Measurements from ENCODE around the gene DNLZ.
"Not testable (repeated sequence)": the region's sequence is repeated elsewhere in the genome, so short reads cannot be mapped to it uniquely, and the experiment has no call there.

The DNLZ gene

DNA sequence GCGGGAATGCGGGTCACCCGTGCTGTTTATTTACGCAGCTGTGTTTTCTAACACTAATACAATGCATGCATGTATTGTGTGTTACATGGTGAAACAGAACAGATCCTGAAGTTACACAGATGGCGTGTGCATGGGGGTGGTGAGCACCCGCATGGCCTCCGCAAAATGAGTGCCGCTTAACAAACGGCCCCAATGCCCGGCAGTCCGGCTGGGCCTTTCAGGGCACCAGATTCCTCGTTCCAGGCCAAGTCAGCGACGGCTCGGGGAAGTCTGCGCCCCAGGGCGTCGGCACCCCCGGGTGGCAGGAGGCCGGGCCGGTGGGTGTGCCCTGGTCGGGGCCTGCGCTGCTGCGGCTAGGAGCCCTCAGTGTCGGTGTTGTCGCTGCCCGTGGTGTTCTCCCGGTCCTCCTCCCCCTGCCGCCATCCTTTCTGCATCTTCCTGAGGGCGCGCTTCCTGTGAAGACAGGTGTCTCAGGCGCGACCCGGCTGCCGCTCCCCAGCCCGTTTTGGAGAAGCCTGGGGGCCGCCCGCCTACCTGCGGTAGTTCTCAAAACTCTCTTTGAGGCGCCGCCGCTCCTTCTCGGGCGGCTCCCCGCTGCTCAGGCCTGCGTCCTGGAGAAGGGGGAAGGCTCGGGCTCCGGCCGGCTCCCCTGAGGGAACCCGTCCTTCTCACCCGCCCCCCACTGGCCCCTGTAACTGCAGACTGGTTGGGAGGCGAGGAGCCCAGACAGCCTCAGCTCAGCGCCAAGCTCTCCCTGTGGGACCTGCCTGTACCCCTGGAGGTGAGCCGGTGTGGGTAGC, 605 bp upstream of the DNLZ start:
- no peak for FAIRE-seq
- no peak for DNase-seq (ENCODE audit: extremely low spot score, insufficient read length, low read depth)

DNA sequence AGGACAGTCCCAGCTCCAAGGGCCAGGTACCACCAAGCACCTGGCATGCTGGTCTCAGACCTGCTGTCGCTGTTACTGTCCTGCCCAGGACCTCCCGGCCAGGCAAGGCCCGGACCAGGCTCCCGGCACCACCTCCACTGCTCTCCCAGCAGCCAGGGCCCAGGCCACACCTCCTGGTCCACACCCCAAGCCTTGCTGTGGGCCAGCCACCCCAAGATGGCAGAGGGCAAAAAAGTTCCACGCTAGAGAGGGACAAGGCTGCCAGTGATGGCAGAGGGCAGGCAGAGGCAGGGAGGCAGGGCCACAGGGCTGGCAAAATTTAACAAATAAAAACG, 1.1 kb downstream of the DNLZ start:
- no peak for FAIRE-seq
- no peak for DNase-seq (ENCODE audit: extremely low spot score, insufficient read length, low read depth)

DNA sequence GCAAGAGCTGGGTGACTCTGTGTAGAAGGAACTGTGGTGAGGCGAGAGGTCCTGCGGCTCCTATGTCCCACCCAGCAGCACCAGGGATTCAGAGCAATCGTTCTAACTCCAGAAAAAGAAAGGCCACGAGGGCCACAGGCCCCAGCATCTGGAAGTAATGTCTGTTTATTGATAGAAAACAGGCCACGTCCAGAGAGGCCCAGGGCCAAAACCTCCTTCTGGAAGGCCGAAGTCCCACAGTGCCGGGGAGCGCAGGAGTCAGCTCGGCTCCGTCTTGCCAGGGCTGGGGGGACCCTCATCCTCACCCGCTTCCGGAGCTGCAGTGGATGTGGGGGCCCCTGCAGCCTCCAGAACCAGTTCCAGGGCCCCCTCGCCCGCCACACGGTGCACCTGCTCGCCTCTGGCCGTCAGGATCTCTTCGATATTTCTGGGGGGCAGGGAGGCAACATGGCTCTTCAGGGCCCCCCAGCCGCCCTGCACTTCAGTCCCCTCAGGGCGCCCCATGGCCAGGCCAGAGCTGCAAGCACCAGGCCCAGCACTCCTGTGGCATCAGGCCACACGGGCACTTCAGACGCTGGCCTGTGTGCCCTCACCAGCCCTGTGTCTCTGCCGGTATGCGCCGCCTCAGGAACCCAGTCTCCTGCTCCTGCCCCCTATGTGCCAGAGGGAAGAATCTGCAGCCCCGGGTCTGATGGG, 1.6 kb downstream of the DNLZ start:
- DNase-seq (ENCODE audit: extremely low spot score, insufficient read length, low read depth), result no peak
- FAIRE-seq, result no peak

DNA sequence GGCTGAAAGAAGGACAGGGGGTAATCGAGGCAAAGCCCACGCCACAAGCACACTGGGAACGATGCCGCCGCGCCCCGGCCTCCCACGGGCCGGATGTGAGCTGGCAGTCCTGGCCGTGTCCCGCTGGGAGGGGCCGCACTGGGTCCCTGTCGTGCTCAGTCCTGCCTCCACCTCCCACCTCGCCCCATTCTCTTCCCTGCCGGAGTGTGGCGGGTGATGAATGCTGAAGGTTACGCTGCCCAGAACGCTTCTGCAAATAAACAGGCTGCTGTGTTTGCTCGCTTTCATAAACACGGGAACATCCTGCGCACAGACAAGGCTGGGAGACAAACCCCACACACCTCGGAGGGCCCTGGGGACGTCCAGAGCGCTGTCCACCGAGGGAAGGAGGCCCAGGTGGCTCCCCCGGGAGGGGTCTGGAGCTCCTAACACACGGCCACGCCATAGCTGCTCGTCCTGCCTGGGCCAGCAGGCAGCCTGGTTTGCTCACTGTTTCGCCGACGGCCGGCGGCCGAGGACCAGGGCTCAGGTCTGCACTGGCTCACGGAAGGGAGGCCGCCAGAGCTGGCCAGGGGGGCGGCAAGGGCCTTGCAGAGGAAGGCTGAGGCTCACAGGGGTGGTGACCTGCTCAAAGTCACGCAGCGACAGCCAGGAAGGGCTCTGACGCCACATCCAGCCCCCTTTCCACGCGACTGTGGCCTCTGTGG, 2.3 kb downstream of the DNLZ start:
- no peak for FAIRE-seq
- DNase-seq (ENCODE audit: extremely low spot score, insufficient read length, low read depth), result no peak

DNA sequence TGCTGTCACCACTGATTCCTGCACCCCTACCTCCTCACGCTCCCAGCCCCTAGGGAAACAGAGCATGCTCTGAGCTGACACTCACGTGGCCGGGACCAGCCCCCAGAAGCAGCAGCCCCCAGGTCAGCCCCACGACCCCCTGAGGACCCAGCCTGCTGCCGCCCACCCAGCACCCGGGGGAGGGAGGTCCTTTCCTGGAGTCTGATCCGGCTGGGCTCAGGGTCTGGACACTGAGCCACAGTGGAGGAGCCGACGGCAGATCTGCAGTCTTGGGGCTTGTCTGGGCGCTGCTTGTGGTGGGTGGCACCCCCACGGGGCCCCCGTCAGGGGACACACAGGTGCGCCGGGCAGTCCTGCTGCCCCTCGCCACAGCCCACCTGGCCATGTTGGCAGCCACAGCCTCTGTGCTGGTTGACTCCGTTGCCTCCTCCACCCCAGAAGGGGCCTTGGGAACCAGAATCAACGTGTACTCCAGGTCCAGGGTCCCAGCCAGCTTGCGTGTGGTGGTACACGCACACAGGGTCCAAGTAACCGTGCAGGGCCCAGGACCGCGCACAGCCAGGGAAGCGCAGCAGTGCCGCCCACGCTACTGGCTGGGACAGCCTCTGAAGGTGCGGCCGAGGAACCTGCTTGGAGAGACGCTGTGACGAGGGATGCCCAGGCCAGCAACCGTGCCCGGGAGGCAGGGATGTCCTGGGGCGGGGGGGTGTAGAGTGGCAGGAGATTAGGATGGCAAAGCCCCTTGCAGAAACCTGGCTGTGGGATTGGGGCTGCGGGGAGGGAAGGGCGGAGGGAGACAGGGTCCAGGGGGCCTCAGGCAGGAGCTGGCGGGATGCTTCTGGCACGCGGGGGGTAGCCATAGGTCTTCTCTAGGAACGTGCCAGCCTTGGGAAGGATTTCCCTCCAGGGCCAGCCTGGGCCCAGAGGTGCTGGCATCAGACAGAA, 3.5 kb downstream of the DNLZ start:
- DNase-seq (ENCODE audit: extremely low spot score, insufficient read length, low read depth) (no peak), FAIRE-seq (no peak)

DNA sequence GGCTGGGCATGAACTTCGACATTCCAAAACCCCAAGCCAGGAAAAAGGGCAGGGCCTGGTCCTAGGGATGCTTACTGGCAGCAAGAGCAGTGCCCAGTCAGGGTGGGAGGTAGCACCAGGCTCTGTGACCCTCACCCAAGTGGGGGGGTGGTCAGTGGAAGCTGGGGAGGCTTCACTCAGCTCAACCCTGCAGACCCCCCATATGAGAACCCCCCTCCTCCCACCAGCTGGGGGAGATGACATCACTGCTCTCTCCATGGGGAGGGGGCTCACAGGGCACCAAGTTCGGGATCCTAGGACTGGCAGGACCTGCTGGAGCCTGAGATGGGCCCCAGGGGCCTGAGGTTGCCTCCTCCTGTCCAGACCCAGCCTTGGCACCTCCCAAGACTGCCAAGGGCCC, 4.7 kb downstream of the DNLZ start:
- FAIRE-seq (no peak), DNase-seq (ENCODE audit: extremely low spot score, insufficient read length, low read depth) (no peak)

DNA sequence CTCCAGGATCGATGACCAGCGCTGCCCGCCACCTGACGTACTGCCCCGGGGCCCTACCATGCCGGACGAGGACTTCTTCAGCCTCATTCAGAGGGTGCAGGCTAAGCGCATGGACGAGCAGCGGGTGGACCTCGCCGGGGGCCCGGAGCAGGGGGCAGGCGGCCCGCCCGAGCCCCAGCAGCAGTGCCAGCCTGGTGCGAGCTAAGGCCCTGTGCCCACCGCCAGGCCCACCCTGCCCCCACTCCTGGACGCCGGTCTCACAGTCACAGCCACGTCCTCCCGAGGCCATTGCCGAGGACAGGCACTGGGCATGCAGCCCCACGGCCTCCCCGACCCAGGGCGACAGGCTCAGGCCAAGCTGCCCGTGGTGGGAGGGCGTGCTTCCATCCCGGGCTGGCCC, 5.5 kb downstream of the DNLZ start:
- FAIRE-seq, result no peak

DNA sequence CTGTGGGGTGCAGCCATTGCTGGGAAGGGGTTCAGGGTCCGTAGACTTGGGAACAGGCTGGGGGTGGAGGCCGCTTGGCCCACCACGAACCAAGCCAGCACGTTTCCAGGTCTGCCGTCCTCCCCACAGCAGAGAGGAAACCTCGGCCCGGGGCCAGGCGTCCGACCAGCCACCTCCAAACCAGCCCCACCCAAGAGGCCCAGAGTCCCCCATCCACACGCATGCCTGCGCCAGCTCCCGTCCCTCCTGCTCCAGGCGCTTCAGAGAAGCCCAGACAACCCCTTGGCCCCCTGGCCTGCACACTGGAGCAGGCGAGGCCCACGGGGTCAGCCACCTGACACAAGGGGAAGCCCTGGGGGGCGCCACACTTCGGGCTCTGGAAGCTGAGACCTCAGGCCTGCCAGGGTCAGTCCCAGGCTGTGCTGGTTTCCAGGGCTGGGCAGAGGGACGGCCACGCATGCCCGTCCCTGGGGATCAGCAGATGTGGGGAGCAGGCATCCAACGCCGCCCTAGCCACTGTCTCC, 6.3 kb downstream of the DNLZ start:
- no peak for FAIRE-seq
- DNase-seq (ENCODE audit: extremely low spot score, insufficient read length, low read depth), result no peak

More for the DNA sequence above, 5.5 kb downstream of the DNLZ start:
- DNase-seq (ENCODE audit: extremely low spot score, insufficient read length, low read depth), result no peak

- no peak for DNase-seq (ENCODE audit: extremely low spot score, insufficient read length, low read depth)
- FAIRE-seq, result no peak
Measured at GRCh38 chr9:136355616-136356557, 7.7 kb downstream of the DNLZ start.

DNA sequence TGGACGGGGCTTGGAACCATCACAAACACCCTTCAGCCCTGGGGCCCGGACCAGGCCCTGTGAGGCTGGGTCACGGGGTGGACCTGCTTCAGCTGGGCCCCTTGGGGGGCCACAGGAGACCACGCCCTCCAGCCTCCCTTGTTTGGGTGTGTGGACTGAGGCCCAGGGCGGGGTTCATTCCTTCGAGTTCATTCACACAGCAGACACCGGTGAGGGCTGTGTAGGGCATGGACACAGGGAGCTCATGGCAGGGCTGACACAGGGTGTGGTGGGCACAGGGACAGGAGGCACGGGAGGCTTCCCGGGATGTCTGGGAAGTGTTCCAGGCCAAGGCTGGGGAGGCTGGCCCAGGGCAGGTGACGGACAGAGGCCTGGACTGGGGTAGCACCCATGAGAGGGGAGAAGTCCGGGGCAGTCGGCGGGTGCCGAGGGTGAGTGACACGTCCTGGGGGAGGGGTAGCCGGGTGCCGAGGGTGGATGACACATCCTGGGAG, 8.9 kb downstream of the DNLZ start:
- DNase-seq (ENCODE audit: extremely low spot score, insufficient read length, low read depth) (no peak), FAIRE-seq (no peak)

DNA sequence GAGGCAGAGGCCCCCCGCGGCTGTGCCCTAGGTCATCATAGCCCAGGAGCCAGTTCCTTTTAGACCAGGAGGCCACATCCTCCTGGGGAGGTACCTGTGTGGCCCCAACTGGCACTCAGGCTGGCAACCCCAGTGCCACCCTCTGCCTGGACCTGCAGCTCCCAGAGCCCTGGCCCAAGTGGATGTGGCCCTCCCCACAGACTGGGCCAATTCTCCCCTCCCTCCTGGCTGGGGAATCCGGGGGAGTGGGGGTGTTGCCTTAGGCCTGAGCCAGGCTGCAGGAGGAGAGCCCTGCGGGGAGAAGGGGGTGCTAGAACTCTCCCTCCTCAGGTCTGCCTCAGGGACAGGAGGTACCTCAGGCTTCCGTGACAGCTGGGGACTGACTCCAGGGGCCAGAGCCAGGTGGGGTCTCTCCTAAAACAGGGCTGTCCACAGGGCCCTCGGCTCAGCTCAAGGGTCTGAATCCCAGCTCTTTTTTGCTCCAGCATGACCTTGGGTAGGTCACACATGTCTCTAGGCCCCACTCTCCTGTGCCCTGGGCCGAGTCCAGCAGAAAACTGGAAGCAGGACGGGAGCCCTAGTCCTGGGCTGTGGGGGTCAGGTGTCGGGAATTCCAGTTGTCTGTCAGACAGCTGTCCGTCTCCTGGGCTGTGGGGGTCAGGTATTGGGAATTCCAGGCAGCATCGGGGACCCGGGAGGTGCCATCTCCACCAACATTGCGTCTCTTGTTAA, 9.6 kb downstream of the DNLZ start:
- no peak for DNase-seq (ENCODE audit: extremely low spot score, insufficient read length, low read depth)
- no peak for FAIRE-seq

GRCh38 chr9:136353088-136353487, 10.5 kb downstream of the DNLZ start:
- FAIRE-seq, result no peak

DNA sequence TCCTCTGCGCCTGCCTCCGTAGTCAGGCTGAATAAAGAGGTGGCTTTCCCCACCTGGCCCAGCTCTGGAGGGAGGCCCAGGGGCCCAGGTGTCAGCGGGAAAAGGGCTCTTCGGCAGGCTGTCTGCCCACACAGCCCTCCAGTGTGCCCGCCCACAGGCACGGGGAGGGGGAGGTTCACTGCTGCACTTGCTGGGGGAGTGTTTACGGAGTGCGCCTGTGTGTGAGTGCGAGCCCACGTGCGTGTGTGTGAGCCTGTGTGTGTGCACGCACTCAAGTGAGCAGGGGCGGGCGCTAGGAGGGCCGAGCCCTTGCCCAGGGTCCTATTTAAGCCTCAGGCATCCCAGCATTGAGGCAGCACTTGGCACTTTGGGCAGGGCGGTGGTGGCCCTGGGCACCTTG, 10.9 kb downstream of the DNLZ start:
- DNase-seq (ENCODE audit: extremely low spot score, insufficient read length, low read depth), result no peak
- no peak for FAIRE-seq

More at GRCh38 chr9:136353088-136353487, 10.5 kb downstream of the DNLZ start:
- no peak for DNase-seq (ENCODE audit: extremely low spot score, insufficient read length, low read depth)

DNA sequence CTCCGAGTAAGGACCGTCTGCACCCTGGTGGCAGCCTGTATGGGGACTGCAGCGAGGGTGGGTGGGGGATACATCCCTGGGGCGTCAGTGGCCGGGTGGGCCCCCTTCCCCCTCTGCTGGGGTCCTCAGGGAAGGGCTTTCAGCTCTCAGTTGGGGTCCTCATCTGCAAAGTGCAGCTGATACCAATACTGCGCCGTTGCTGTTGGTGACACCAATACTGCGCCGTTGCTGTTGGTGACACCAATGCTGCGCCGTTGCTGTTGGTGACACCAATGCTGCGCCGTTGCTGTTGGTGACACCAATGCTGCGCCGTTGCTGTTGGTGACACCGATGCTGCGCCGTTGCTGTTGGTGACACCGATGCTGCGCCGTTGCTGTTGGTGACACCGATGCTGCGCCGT, 11.7 kb downstream of the DNLZ start:
- not testable (repeated sequence) for FAIRE-seq; DNase-seq (ENCODE audit: extremely low spot score, insufficient read length, low read depth)

DNA sequence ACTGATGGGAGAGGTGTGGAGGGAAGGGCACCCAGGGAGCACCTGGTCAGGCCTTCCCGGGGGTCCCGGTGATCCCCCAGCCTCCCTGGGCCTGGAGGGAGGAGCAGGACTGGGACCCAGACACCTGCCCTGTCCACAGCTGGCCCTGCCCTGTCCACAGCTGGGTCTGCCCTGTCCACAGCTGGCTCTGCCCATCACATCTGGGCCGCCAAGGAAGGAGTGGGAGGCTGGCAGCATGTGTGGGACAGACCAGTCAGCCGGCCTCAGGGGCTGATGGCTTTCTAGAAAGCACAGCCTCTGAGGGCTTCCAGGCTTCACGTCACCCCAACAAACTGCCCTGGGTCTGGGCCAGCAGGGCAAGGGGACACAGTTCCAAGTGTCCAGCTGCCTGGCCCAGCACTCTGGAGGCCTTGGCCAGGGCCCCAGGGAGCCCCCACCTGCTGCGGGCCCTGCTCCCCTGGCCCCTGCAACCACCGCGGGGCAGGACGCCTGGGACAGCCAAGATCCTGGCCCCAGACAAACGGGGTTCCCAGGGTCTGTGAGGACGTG, 12.2 kb downstream of the DNLZ start:
- no peak for FAIRE-seq
- DNase-seq (ENCODE audit: extremely low spot score, insufficient read length, low read depth), result no peak

GRCh38 chr9:136349546-136349945, 14.0 kb downstream of the DNLZ start:
- DNase-seq (ENCODE audit: extremely low spot score, insufficient read length, low read depth) (no peak), FAIRE-seq (no peak)

DNA sequence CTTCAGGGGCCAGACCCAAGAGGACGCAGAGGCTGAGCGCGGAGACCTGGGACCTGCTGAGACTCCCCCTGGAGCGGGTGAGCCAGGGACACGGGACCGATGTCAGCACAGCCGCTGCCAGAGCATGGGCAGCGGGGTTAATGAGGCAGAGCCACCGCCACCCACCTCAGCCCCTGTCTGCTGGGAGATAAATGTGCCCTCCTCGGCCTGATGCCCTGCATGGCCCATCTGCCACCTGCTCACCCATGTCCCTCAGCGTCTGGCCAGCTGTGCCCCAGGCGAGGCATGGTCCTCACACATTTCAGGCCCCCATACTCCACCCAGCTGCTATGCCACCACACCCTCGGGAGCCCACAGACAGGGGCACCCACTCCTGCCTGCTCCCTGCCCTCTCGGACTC, 14.9 kb downstream of the DNLZ start:
- DNase-seq (ENCODE audit: extremely low spot score, insufficient read length, low read depth) (no peak), FAIRE-seq (no peak)
